HL-60/S4 treated with retinoic acid at 250 ng/mL for 4 days and 3 days (cell line): ENCODE data around the gene GEMIN5.

Experiments
- in situ Hi-C: fragments of 300-500 bp; cut with MboI; formaldehyde crosslinking; loops from 2 replicates; pipeline ENCODE4 v1.7.0; 2022; ENCODE audit warnings: low sequenced_read_pairs

GEMIN5 gene

DNA sequence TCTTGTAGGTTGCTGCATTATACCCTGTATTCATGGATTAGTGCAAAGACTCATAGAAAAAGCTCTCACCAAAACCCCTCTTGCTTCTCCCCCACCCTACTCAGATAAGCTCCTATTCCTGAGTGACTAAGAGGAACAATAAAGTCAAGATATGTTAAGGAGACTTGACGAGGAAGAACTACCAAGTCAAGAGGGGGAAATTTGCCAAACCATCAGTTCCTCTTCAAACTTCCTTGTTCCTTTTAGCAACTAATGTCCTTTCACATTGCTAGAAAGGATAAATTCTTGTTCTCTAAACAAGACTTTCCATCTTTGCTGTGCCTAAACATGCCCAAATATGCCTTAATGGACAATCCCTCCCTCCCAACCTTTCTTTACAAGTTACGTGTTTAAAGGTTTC is 52.6 kb downstream of the GEMIN5 start:
- in situ Hi-C loops: no loop called here

DNA sequence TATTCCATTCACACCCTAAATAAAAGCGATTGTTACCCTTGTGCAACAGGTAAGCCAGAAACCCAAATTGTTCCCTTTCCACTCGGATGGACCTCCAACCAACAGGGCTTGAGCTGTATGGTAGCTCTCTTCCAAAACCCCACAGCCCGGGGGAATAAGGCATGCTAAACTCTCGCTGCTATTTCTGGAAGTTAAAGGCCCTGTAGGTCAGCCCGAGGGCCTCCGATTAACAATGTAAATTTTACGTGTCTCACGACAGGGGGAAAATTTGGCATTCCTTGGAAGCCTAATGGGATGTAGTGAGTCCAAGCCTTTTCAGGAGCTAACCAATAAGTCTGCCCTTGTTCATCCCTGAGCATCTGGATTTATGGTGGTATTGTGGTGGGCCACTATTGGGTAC is 53.6 kb downstream of the GEMIN5 start:
- in situ Hi-C loops: no loop called here

- in situ Hi-C loops: no loop called here
Measured at GRCh38 chr5:154881986-154882385, 56.0 kb downstream of the GEMIN5 start.

- in situ Hi-C loops: no loop called here
Measured at GRCh38 chr5:154878642-154879335, 59.2 kb downstream of the GEMIN5 start.

DNA sequence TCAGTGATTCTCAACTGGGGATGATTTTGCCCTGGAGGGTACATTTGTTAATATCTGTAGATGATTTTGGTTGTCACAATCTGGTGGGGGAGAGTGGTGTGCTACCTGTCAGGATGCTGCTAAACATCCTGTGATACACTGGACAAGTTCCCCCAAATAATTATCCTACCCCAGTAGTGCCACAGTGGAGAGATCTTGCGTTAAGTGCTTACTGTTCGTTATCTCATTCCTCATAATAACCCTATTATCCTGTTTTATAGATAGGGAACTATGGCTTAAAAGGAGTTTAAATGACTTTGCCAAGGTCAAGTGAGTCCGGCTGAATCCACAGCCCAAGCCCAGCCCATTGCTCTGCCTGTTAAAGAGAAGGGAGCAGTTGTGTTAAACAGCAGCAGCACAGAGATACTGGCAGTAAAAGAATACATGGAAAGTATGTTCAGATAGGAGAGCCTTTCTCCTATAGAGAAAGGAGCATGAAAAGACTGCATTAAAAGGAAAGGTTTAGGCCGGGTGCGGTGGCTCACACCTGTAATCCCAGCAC is 64.2 kb downstream of the GEMIN5 start:
- in situ Hi-C loops: no loop called here

DNA sequence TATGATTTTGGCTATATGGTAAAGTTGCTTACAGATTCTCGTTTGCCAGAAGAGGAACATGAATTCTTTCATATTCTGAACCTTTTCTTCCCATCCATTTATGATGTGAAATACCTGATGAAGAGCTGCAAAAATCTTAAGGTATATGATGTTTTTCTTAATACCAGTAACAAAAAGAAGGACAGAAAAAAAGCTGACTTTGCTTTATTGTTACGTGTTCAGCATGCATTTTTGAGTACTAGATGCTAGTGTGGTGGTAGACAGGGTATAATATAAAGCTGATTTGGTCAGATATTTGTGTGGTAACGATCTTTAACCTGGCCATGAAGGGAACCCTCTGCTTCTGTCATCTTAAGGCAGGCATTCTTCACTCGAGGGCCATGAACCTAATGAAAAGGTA is 66.3 kb downstream of the GEMIN5 start:
- in situ Hi-C loops: no loop called here

GRCh38 chr5:154868702-154869101 is 69.3 kb downstream of the GEMIN5 start:
- in situ Hi-C loops: no loop called here

GRCh38 chr5:154866841-154867240 is 71.2 kb downstream of the GEMIN5 start:
- in situ Hi-C loops: no loop called here

- in situ Hi-C loops: no loop called here
Measured at GRCh38 chr5:154865466-154866184, 72.4 kb downstream of the GEMIN5 start.

DNA sequence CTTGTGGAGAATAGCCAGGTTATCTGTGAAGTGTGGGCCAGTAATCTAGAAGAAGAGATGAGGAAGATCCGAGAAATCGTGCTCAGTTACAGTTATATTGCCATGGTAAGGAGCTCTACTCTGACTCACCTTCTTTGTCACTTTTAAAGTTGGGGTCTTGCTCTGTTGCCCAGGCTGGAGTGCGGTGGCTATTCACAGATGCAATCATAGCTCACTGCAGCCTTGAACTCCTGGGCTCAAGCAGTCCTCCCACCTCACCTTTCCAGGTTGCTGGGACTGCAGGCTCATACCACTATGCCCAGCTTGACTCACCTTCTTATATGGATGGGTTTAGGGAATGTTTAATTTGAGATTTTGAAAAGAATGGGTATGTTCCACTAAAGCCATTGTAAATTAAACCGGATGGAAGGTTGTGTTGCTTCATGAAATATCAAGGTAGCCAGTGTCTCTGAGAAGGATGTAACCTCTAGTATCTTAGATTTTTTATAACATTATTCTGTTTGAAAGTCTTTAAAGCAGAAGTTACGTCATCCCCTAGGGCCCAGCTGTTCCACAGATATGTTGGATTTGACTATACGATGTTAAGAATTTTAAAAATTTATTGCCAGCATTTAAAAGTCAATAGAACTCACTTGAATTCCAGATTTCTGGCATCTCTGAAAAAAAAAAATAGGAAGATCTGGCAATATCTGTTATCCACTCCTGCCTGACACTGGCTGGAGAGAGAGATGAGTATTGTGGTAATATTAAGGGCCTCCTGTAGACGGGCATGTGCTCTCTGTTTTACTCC is 74.5 kb downstream of the GEMIN5 start:
- in situ Hi-C loops: no loop called here

- in situ Hi-C loops: no loop called here
Measured at GRCh38 chr5:154862766-154863165, 75.2 kb downstream of the GEMIN5 start.

GRCh38 chr5:154861946-154862345 is 76.1 kb downstream of the GEMIN5 start:
- in situ Hi-C loops: no loop called here

- in situ Hi-C loops: no loop called here
Measured at GRCh38 chr5:154860765-154861164, 77.2 kb downstream of the GEMIN5 start.

DNA sequence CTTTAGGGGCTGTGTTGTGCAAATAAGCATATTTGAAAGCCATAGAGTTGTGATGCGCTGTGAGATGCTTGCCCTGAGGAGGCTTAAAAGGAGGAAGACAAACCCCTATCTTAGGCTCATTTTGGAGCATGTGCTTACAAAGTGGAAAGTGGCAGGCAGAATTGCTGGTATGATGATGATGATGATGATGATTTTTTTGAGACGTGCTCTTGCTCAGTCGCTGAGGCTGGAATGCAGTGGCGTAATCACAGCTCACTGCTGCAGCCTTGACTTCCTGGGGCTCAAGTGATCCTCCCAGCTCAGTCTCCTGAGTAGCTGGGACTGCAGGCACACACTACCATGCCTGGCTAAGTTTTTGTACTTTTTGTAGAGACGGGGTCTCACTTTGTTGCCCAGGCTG is 77.9 kb downstream of the GEMIN5 start:
- in situ Hi-C loops: no loop called here

DNA sequence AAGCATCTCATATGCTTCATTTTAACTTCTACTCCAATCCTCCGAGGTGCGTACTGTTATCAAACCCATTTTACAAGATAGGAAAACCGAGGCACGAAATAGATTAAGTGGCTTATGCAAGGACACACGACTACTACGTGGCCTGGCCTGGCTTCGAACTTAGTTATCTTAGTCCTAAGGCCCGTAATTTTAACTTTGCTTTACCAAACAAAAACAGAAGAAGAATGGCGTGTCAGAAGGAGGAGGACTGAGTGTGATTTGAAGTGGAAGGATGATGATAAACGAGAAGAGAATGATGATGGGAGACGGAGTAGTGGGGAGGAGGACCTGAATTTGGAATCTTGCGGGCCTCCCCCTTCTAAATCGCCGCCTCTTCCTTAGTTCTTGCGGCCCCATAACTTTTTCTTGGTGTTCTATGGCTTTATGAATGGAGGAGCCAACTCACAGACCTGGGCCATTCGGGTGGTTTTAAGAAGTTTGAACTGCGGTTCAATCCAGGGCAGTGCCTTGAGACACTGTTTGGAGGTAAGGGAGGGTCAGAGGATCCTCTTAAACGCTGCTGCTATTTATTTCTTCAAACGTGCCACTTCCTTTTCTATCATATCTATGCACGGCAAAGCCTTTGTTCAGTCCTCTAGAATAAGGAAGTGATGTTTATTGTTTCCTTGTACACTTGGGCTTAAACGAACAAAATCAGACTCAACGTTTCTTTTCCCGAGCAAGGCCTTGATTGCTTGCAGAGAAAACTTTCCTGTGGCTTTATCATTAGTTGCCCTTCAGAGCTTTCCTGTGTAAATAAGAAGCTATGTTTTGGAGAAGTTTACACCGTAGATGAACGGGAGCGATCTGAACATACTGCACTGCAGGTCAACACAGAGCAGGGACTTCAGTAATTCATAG is 78.8 kb downstream of the GEMIN5 start:
- in situ Hi-C loops: no loop called here

DNA sequence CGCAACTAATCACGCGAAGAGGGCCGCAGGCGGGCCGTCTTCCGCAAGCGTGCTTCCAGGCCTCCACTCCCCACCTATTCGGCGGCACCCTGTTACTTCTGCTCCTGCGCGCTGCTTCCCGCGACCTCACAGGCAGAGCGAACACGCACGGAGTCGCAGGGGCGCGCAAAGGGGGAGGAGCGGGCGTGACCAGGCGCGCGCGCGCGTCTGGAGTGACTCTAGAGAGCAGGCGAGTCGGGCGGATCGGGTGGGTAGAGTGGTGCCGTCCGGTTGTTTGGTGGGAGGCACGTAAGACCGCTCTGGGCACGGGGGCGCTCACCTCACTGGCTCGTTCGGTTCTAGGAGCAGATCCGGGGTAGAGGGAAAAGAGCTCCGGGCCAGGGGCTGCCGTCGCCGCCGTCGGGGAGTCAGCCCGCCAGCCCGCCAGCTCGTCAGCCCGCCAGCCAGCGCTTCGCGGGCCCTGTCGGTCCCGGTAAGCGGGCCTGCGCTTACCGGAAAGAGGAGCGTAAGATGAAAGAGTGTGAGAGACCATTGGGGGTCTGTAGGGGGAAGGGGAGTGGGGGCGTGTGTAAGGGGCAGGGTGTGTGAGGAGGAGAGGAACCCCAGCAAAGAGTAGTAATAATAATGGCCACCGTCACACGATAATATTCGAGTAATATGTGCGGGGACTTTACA is 79.6 kb downstream of the GEMIN5 start, which contains the start of gene CNOT8:
Gene CNOT8 (plus strand): TSS at position 331 of the 675 bp plus-strand sequence. CDS start 4,652 bp downstream, outside the sequence.
- in situ Hi-C loops: no loop called here

GRCh38 chr5:154857530-154858296 is 80.3 kb downstream of the GEMIN5 start:
- in situ Hi-C loops: no loop called here

DNA sequence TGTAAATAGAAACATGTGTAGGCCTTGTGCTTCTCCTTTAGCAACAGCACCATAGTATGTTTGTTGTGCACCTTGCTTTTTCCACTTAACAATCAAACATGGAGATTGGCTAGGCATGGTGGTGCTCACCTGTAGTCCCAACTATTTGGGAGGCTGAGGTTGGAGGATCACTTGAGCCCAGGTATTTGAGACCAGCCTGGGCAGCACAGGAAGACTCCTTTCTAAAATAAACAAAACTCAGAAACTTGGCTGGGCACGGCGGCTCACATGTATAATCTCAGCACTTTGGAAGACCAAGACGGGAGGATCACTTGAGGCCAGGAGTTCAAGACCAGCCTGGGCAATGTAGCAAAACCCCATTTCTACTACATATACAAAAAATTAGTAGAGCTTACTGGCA is 86.7 kb downstream of the GEMIN5 start:
- in situ Hi-C loops: no loop called here
